PFSK-1 (cell line): ENCODE data around the gene RARS1.

Experiments used
- FOXP2 ChIP-seq: optimal IDR thresholded peaks from 2 replicates; pipeline ENCODE3; 2011; ENCODE audit warnings: borderline replicate concordance, control low read depth, inconsistent platforms; ENCODE audit not compliant: insufficient read depth; ENCODE audit errors: extremely low read length, extremely low read depth
- POLR2AphosphoS5 ChIP-seq: IDR thresholded peaks from 2 replicates; pipeline ENCODE4 v1.6.1; 2012; ENCODE audit warnings: low read depth, mild to moderate bottlenecking, control low read depth, low read length, moderate library complexity
- SIN3A ChIP-seq: IDR thresholded peaks from 2 replicates; pipeline ENCODE4 v1.6.1; 2012; ENCODE audit warnings: mild to moderate bottlenecking, low read length, moderate library complexity, borderline replicate concordance; ENCODE audit not compliant: insufficient read depth
- TAF1 ChIP-seq: IDR thresholded peaks from 2 replicates; pipeline ENCODE4 v1.6.1; 2012; ENCODE audit warnings: low read length, control low read depth, borderline replicate concordance; ENCODE audit not compliant: insufficient read depth
- TF ChIP-seq, protein P1 (sequence below), 2 experiments: IDR thresholded peaks; 2 replicates each; pipeline versions ENCODE4 v1.6.1 to v1.8.0; 2011 to 2012; ENCODE audit warnings: low read depth in 2 of 2, low read length in 2 of 2, control low read depth in 1 of 2, inconsistent platforms in 1 of 2, mild to moderate bottlenecking in 1 of 2, moderate library complexity in 1 of 2; ENCODE audit not compliant: insufficient read depth in 1 of 2

Gene RARS1

DNA sequence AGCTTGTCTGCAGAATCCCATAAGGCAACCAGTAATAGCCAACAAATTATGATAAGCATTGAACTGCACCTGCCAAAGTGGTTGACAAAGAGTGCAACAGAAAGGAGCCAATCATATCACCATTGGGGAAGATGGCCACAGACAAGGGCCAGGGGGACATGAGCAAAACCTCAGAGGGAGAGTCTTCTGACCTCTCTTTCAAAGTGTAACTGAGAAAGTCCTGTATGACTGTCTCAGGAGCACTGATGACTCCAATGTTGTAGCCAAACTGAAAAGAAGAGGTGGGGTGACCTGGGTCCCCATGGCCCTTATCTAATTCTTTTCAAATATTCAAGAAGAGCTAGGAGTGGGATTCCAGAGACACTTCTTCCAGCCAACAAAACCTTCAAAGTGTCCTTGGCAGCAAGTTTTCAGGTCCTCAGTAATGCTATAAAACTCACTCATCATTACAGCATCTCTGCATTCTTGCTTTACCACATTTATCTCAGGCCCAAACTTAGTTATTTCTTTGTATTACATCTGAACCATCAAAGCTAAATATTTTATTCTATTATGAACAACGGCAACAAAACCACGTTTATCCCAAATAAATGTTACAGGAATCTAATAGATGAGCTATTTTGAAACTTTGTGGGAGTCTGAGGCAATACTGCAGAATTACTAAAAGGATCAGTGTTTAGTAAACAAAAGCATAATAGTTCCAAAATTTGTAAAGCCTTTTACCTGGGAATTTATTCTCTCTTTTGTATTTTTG lies 67.3 kb downstream of the RARS1 start:
- TF ChIP-seq SIN3A: no peak
- TF ChIP-seq TAF1: no peak
- TF ChIP-seq FOXP2: no peak
- no peak for TF ChIP-seq POLR2AphosphoS5
- TF ChIP-seq, protein P1, sequence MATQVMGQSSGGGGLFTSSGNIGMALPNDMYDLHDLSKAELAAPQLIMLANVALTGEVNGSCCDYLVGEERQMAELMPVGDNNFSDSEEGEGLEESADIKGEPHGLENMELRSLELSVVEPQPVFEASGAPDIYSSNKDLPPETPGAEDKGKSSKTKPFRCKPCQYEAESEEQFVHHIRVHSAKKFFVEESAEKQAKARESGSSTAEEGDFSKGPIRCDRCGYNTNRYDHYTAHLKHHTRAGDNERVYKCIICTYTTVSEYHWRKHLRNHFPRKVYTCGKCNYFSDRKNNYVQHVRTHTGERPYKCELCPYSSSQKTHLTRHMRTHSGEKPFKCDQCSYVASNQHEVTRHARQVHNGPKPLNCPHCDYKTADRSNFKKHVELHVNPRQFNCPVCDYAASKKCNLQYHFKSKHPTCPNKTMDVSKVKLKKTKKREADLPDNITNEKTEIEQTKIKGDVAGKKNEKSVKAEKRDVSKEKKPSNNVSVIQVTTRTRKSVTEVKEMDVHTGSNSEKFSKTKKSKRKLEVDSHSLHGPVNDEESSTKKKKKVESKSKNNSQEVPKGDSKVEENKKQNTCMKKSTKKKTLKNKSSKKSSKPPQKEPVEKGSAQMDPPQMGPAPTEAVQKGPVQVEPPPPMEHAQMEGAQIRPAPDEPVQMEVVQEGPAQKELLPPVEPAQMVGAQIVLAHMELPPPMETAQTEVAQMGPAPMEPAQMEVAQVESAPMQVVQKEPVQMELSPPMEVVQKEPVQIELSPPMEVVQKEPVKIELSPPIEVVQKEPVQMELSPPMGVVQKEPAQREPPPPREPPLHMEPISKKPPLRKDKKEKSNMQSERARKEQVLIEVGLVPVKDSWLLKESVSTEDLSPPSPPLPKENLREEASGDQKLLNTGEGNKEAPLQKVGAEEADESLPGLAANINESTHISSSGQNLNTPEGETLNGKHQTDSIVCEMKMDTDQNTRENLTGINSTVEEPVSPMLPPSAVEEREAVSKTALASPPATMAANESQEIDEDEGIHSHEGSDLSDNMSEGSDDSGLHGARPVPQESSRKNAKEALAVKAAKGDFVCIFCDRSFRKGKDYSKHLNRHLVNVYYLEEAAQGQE (IDR thresholded peaks at IDR 0.05; ENCODE audit: insufficient read depth in 1 of 2, low read depth in 2 of 2, low read length in 2 of 2): no peak

DNA sequence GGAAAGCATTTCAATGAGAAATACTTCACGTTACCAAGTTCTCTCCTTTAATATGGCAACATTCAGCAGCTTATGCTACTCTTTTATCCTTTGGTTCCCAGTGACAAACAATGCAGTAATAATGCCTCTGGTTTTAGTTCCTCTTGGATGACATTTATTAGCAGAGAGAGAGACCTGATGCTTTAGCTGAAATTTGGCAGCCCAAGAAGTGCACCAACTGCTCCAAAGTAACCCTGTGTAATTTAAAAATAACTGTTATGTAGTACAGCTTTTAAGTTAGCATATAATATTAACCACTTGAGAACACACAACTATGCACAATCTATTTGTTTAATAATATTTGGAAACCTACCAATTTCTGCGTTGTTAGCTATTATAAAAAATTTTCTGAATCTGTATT lies 71.1 kb downstream of the RARS1 start:
- TF ChIP-seq POLR2AphosphoS5 (no peak), SIN3A (no peak), FOXP2 (no peak), TAF1 (no peak)
- TF ChIP-seq, protein P1 (IDR thresholded peaks at IDR 0.05; ENCODE audit: insufficient read depth in 1 of 2, low read depth in 2 of 2, low read length in 2 of 2): no peak

DNA sequence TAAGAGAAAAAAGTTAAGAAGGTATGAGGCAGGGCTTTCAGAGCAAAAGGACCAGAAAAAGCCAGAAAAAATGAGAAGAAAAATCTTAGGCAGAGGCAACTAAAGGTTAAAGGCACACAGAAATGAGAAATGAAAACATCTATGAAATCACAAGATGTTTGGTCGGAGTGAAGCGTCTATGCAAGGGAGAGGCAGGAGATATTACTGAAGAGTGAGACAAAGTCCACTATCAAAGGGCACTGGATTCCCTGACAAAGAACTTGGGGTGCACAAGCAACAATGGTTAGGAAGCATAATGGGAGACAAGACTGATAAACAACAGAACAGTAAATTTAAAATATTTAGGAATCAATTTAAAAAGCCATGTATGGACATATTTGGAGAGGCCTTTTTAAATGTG lies 76.0 kb downstream of the RARS1 start:
- TF ChIP-seq POLR2AphosphoS5: no peak
- no peak for TF ChIP-seq SIN3A
- TF ChIP-seq, protein P1 (IDR thresholded peaks at IDR 0.05; ENCODE audit: insufficient read depth in 1 of 2, low read depth in 2 of 2, low read length in 2 of 2): no peak
- TF ChIP-seq FOXP2: no peak
- TF ChIP-seq TAF1: no peak

DNA sequence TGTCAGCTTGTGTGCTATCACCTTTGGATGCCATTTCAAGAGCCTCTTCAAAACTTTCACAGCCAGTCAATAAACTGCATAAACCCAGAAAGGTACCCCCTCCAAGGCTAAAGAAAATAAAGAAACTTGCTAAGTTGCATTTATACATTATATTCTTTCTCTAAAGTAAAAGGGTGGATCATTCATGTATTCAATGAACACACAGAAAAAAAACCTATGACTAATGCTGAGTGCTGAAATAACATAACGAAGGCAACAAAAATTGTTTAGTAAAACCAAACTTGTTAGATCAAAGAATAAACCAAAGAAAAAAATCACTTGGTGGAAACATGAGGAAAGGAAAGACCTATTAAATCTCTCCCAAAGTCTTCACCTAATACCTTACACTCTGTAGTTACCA lies 77.7 kb downstream of the RARS1 start:
- TF ChIP-seq, protein P1 (IDR thresholded peaks at IDR 0.05; ENCODE audit: insufficient read depth in 1 of 2, low read depth in 2 of 2, low read length in 2 of 2): no peak
- TF ChIP-seq SIN3A (no peak), FOXP2 (no peak), POLR2AphosphoS5 (no peak), TAF1 (no peak)
